Measurements from ENCODE around the gene ACTG1. TPM values are rescaled to one million over a fixed set of nuclear protein-coding genes. Genes with fewer than 3 reads are reported as not detected.

Gene ACTG1
- total and polyA plus RNA-seq, 2 of the 4 experiments (the other 2 are of a cell fraction) = 10,907 to 15,732 TPM

DNA sequence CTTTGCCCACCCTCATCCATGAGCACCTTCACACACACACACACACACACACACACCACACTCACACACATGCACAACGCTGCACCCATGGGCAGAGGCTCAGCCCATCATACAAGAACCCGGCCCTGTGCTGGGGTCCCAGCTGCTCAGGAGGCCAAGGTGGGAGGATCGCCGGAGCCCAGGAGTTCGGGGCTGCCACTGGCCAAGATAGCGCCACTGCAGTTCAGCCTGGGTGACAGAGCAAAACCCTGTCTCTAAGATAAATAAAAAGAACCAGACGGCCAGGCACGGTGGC, 12.2 kb upstream of the ACTG1 start:
- H3K79me1 ChIP-seq (ENCODE audit: low read depth in 1 of 2, low read length in 2 of 2) = peaks cover 0 to 5% of the 10 kb centered on the region in 2 experiments; a peak in 1 of 4 replicates
- no peak overlapping the region for H3K18ac ChIP-seq (ENCODE audit: low read depth, low read length)
- H3K4me2 ChIP-seq (ENCODE audit: low read depth, low read length) = no peak overlapping the region
- ChIA-PET POLR2A (ENCODE audit: unreplicated experiment) (no interaction called here), CTCF (no interaction called here)
- TF ChIP-seq NFE2L2 (IDR thresholded peaks at IDR 0.05; ENCODE audit: low read depth, low read length) (no peak), RAD21 (IDR thresholded peaks at IDR 0.05; ENCODE audit: low read length) (no peak), SMC3 (IDR thresholded peaks at IDR 0.05; ENCODE audit: low read depth, low read length) (no peak), ELK1 (IDR thresholded peaks at IDR 0.05; ENCODE audit: borderline replicate concordance, low read depth, low read length) (no peak), CEBPB (IDR thresholded peaks at IDR 0.05; ENCODE audit: low read depth, low read length) (no peak), POLR2A (IDR thresholded peaks at IDR 0.05; ENCODE audit: low read depth, low read length) (no peak), CTCF (conservative IDR thresholded peaks at IDR 0.05; ENCODE audit: low read depth, low read length) (no peak), BHLHE40 (IDR thresholded peaks at IDR 0.05; ENCODE audit: low read depth, low read length) (no peak), USF2 (IDR thresholded peaks at IDR 0.05; ENCODE audit: low read depth, low read length) (no peak), FOS (IDR thresholded peaks at IDR 0.05; ENCODE audit: low read depth, low read length) (no peak), CHD1 (IDR thresholded peaks at IDR 0.05; ENCODE audit: low read depth, low read length) (no peak), MXI1 (IDR thresholded peaks at IDR 0.05; ENCODE audit: borderline replicate concordance, low read depth, low read length) (no peak), RCOR1 (IDR thresholded peaks at IDR 0.05; ENCODE audit: insufficient replicate concordance, low read length) (no peak), MAZ (IDR thresholded peaks at IDR 0.05; ENCODE audit: borderline replicate concordance, low read depth, low read length) (no peak), MAFK (IDR thresholded peaks at IDR 0.05; ENCODE audit: low read depth, low read length) (no peak), RFX5 (IDR thresholded peaks at IDR 0.05; ENCODE audit: low read depth, low read length) (no peak)
- H3K4me3 ChIP-seq (ENCODE audit: insufficient read depth, low read depth, low read length) = no peak overlapping the region
- dilution Hi-C loops (cut with HindIII; ENCODE audit: low sequenced_read_pairs, unreplicated experiment) = no loop called here
- H3K23ac ChIP-seq (ENCODE audit: low read depth, low read length) = no peak overlapping the region
- no peak for ATAC-seq (ENCODE audit: low read depth)
- BruUV-seq (replicated peaks) = no TSS peak
- no peak overlapping the region for H3K14ac ChIP-seq (replicated peaks; ENCODE audit: low read depth, low read length)
- no peaks in the 10 kb centered on the region for H3K9me3 ChIP-seq (ENCODE audit: control insufficient read depth, insufficient read depth, low read length)
- H4K20me1 ChIP-seq (ENCODE audit: insufficient read depth, low read length) = peaks cover 31% of the 10 kb centered on the region
- H2BK20ac ChIP-seq (ENCODE audit: low read depth, low read length) = no peak overlapping the region
- intact Hi-C loops (cut with micrococcal nuclease) = no loop called here
- no peak overlapping the region for H2BK5ac ChIP-seq (ENCODE audit: low read depth, low read length, poor library complexity, severe bottlenecking)
- in situ Hi-C loops (cut with MboI; ENCODE audit: low sequenced_read_pairs) = no loop called here
- H3K56ac ChIP-seq (ENCODE audit: extremely low read depth, insufficient read depth, low read length) = no peak overlapping the region
- H2AK9ac ChIP-seq (replicated peaks; ENCODE audit: low read depth, low read length, poor library complexity) = no peak overlapping the region
- H3K9me1 ChIP-seq (ENCODE audit: insufficient read depth, low read length) = peaks cover 5% of the 10 kb centered on the region; the same call in 1 of the 2 replicates
- no peak overlapping the region for H4K91ac ChIP-seq (ENCODE audit: insufficient read depth, low read depth, low read length)
- WGBS, 2 experiments (ENCODE audit: extremely low coverage in 2 of 2, insufficient read length in 1 of 2) = 81% methylated on average over 7 of the region's 8 CpGs; no CpG with 5 or more reads in 1 of the 2 experiments
- H4K5ac ChIP-seq (ENCODE audit: low read depth, low read length) = no peak overlapping the region
- H2AFZ ChIP-seq (replicated peaks; ENCODE audit: low read length, poor library complexity) = no peak overlapping the region
- H3K36me3 ChIP-seq (ENCODE audit: control insufficient read depth, insufficient read depth, low read length) = no peaks in the 10 kb centered on the region
- H2BK120ac ChIP-seq (ENCODE audit: low read depth, low read length) = no peak overlapping the region
- H3K4me1 ChIP-seq (ENCODE audit: control insufficient read depth, insufficient read depth, low read length) = peaks cover 5% of the 10 kb centered on the region; the same call in 1 of the 2 replicates
- no peak overlapping the region for H2AK5ac ChIP-seq (ENCODE audit: low read depth, low read length)
- no peak overlapping the region for H3K27ac ChIP-seq (ENCODE audit: insufficient read depth, low read length)
- no peak overlapping the region for H3K9ac ChIP-seq (ENCODE audit: low read depth, low read length)
- no peak for DNase-seq
- peaks cover 9% of the 10 kb centered on the region for H3K27me3 ChIP-seq (ENCODE audit: control insufficient read depth, insufficient read depth, low read length)
- H3K4ac ChIP-seq (ENCODE audit: low read depth, low read length) = no peak overlapping the region
- no peak overlapping the region for H4K8ac ChIP-seq (ENCODE audit: low read depth in 2 of 2, low read length in 2 of 2)
- H2BK15ac ChIP-seq (ENCODE audit: low read depth, low read length) = no peak overlapping the region
